ENCODE data around the gene TNFSF12.

- TF ChIP-seq CTCF (IDR thresholded peaks at IDR 0.05) (no peak), POLR2A (IDR thresholded peaks at IDR 0.05) (no peak)
Observed at GRCh38 chr17:7551396-7551795, 2.5 kb downstream of the TNFSF12 start.
